IMR-90 (cell line): Measurements from ENCODE around the gene NBEA. TPM values are rescaled to one million over a fixed set of nuclear protein-coding genes. Genes with fewer than 3 reads are reported as not detected.

Experiments used
- ATAC-seq: fragments of 200-7000 bp; cut with Tn5 transposase; 2 replicates; pipeline ENCODE4 v1.9.1; 2020; ENCODE audit warnings: low read depth, mild to moderate bottlenecking, moderate library complexity
- BruUV-seq: library from RNA; stranded (reverse); fragments of 400-500 nt; replicated peaks from 2 replicates; lab custom pipeline; 2021; lab: Mats Ljungman, UMichigan
- CTCF ChIA-PET: fragments of 300-600 bp; formaldehyde crosslinking; extraction: SDS; loops from one replicate; lab custom pipeline; 2021; ENCODE audit warnings: antibody characterized with exemption; lab: Yijun Ruan, JAX
- POLR2A ChIA-PET: fragments of 300-600 bp; sonication (Branson Sonifier 250); formaldehyde crosslinking; loops from one replicate; lab custom pipeline; 2022; ENCODE audit warnings: antibody characterized with exemption; ENCODE audit not compliant: unreplicated experiment; lab: Charles Lee
- DNase-seq: peaks from one replicate; pipeline ENCODE4 v3.0.0; 2013
- H2AFZ ChIP-seq: replicated peaks from 2 replicates; pipeline ENCODE3; 2013; ENCODE audit warnings: low read length, mild to moderate bottlenecking; ENCODE audit not compliant: poor library complexity
- H2AK5ac ChIP-seq: 2 replicates; pipeline ENCODE4 v1.6.1; 2013; ENCODE audit warnings: low read depth, low read length, inconsistent platforms
- H2AK9ac ChIP-seq: replicated peaks from 2 replicates; pipeline ENCODE3; 2013; ENCODE audit warnings: mild to moderate bottlenecking, low read depth, low read length, moderate library complexity; ENCODE audit not compliant: poor library complexity
- H2BK120ac ChIP-seq: 2 replicates; pipeline ENCODE4 v1.6.1; 2013; ENCODE audit warnings: low read depth, low read length, inconsistent platforms
- H2BK15ac ChIP-seq: 3 replicates; pipeline ENCODE4 v1.6.1; 2013; ENCODE audit warnings: low read depth, low read length, inconsistent platforms
- H2BK20ac ChIP-seq: 2 replicates; pipeline ENCODE4 v1.6.1; 2013; ENCODE audit warnings: low read depth, mild to moderate bottlenecking, inconsistent platforms, low read length, moderate library complexity
- H2BK5ac ChIP-seq: 2 replicates; pipeline ENCODE4 v1.6.1; 2013; ENCODE audit warnings: mild to moderate bottlenecking, low read depth, low read length, inconsistent platforms; ENCODE audit not compliant: poor library complexity, severe bottlenecking
- H3K14ac ChIP-seq: replicated peaks from 2 replicates; pipeline ENCODE4 v1.6.1; 2013; ENCODE audit warnings: low read depth, low read length, inconsistent platforms
- H3K18ac ChIP-seq: 2 replicates; pipeline ENCODE4 v1.6.1; 2013; ENCODE audit warnings: low read depth, low read length, control low read depth
- H3K23ac ChIP-seq: 2 replicates; pipeline ENCODE4 v1.6.1; 2013; ENCODE audit warnings: low read depth, low read length, inconsistent platforms
- H3K27ac ChIP-seq: 2 replicates; pipeline ENCODE4 v1.5.1; 2013; ENCODE audit warnings: mild to moderate bottlenecking, control low read depth, low read length; ENCODE audit not compliant: insufficient read depth
- H3K27me3 ChIP-seq: 2 replicates; pipeline ENCODE4 v1.6.1; 2013; ENCODE audit warnings: low read length; ENCODE audit not compliant: control insufficient read depth, insufficient read depth
- H3K36me3 ChIP-seq: 2 replicates; pipeline ENCODE4 v1.6.1; 2013; ENCODE audit warnings: low read length, mixed read lengths; ENCODE audit not compliant: control insufficient read depth, insufficient read depth
- H3K4ac ChIP-seq: 2 replicates; pipeline ENCODE4 v1.6.1; 2013; ENCODE audit warnings: low read depth, low read length, inconsistent platforms
- H3K4me1 ChIP-seq: 2 replicates; pipeline ENCODE4 v1.6.1; 2013; ENCODE audit warnings: low read length, mixed read lengths; ENCODE audit not compliant: control insufficient read depth, insufficient read depth
- H3K4me2 ChIP-seq: 2 replicates; pipeline ENCODE4 v1.6.1; 2013; ENCODE audit warnings: low read depth, mild to moderate bottlenecking, control low read depth, low read length, moderate library complexity
- H3K4me3 ChIP-seq: 2 replicates; pipeline ENCODE4 v1.5.1; 2013; ENCODE audit warnings: low read depth, mild to moderate bottlenecking, control low read depth, low read length, moderate library complexity; ENCODE audit not compliant: insufficient read depth
- H3K56ac ChIP-seq: 2 replicates; pipeline ENCODE4 v1.6.1; 2013; ENCODE audit warnings: low read length, inconsistent platforms; ENCODE audit not compliant: insufficient read depth; ENCODE audit errors: extremely low read depth
- H3K79me1 ChIP-seq, 2 experiments: 2 replicates each; pipeline ENCODE4 v1.6.1; 2013; ENCODE audit warnings: low read length in 2 of 2, inconsistent platforms in 1 of 2, low read depth in 1 of 2
- H3K9ac ChIP-seq: 2 replicates; pipeline ENCODE4 v1.6.1; 2013; ENCODE audit warnings: low read depth, low read length, control low read depth
- H3K9me1 ChIP-seq: 2 replicates; pipeline ENCODE4 v1.6.1; 2013; ENCODE audit warnings: low read length, inconsistent platforms; ENCODE audit not compliant: insufficient read depth
- H3K9me3 ChIP-seq: 2 replicates; pipeline ENCODE4 v1.6.1; 2013; ENCODE audit warnings: low read length; ENCODE audit not compliant: control insufficient read depth, insufficient read depth
- H4K20me1 ChIP-seq: 2 replicates; pipeline ENCODE4 v1.6.1; 2013; ENCODE audit warnings: low read length, inconsistent platforms; ENCODE audit not compliant: insufficient read depth
- H4K5ac ChIP-seq: 2 replicates; pipeline ENCODE4 v1.6.1; 2013; ENCODE audit warnings: mild to moderate bottlenecking, low read depth, low read length, control low read depth
- H4K8ac ChIP-seq, 2 experiments: 2 replicates each; pipeline ENCODE4 v1.6.1; 2013; ENCODE audit warnings: low read depth in 2 of 2, low read length in 2 of 2, control low read depth in 1 of 2, inconsistent platforms in 1 of 2
- H4K91ac ChIP-seq: 2 replicates; pipeline ENCODE4 v1.6.1; 2013; ENCODE audit warnings: low read depth, low read length, inconsistent platforms; ENCODE audit not compliant: insufficient read depth
- MAZ ChIP-seq: IDR thresholded peaks from 2 replicates; pipeline ENCODE4 v1.6.1; 2012; ENCODE audit warnings: low read depth, mild to moderate bottlenecking, low read length, improper control_type of control experiment, moderate library complexity, borderline replicate concordance
- MXI1 ChIP-seq: IDR thresholded peaks from 2 replicates; pipeline ENCODE4 v1.6.1; 2012; ENCODE audit warnings: low read depth, mild to moderate bottlenecking, low read length, moderate library complexity, borderline replicate concordance
- WGBS, 2 experiments: methylation state at CpG; one replicate each; pipeline versions ENCODE4 v1.1.5 to v1.1.7; 2013; ENCODE audit warnings: missing lambda C conversion rate in 2 of 2; ENCODE audit not compliant: insufficient read length in 1 of 2; ENCODE audit errors: extremely low coverage in 2 of 2; 5-methylcytosine and 5-hydroxymethylcytosine counted together
- dilution Hi-C: fragments of 300-500 bp; cut with HindIII; formaldehyde crosslinking; loops from one replicate; pipeline ENCODE4 v1.14.3; 2018; ENCODE audit warnings: low sequenced_read_pairs; ENCODE audit not compliant: unreplicated experiment
- in situ Hi-C: fragments of 300-500 bp; cut with MboI; formaldehyde crosslinking; loops from 3 replicates; pipeline ENCODE4 v1.14.3; 2019; ENCODE audit warnings: low sequenced_read_pairs, inconsistent platforms, mixed read lengths
- intact Hi-C: fragments of 100-400 bp; cut with micrococcal nuclease; formaldehyde crosslinking; loops from 2 replicates; pipeline ENCODE4 v1.10.0; 2022
- polyA plus RNA-seq, 3 experiments: library from polyadenylated mRNA; depleted of rRNA; stranded (reverse); fragments of >200 nt; gene quantifications; 2 replicates each; pipeline ENCODE4 v1.2.3, GENCODE V29; 2012; ENCODE audit warnings: low replicate concordance in 1 of 3
- total RNA-seq: library from RNA; depleted of rRNA; stranded (reverse); fragments of >200 nt; gene quantifications from 2 replicates; pipeline ENCODE4 v1.2.3, GENCODE V29; 2012

NBEA gene
- total and polyA plus RNA-seq, 2 of the 4 experiments (the other 2 are of a cell fraction), result 0.82 to 2.2 TPM

DNA sequence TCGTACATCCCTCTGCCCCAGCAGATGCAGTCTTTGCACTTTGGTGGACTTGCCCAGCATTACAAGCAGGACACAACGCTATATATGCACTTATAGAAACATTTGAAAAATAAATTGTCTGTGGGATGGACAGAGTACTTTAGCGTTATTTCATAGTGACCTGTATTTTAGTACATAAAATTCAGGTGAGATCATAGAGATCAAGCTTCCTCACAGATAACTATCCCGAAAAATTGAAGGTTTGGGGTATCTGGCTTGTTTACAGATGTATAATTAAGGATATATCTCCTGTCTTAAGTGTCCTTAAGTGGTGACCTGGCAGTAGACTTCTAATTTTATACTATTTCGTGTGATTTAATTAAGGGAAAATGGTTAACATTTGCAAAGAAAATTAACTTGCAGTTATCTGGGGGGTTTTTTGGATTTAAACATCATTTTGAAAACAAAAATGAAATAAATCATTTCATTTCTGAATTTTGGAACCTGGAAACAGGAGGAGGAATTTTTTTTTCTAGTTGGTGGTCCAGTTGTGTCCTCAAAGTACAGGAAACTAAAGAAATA lies 535.4 kb downstream of the NBEA start:
- no peak overlapping the region for H4K91ac ChIP-seq
- H3K9me3 ChIP-seq, result no peaks in the 10 kb centered on the region
- BruUV-seq, result no TSS peak
- no peaks in the 10 kb centered on the region for H3K36me3 ChIP-seq
- TF ChIP-seq MXI1 (no peak), MAZ (no peak)
- intact Hi-C loops, result loop anchor here (5.0 to 10.0 kb wide), 3 partner anchors 247 to 477 kb away; no protein-coding TSS in a partner anchor
- no peak overlapping the region for H3K9ac ChIP-seq
- no peak overlapping the region for H2BK5ac ChIP-seq
- in situ Hi-C loops, result no loop called here
- no peak overlapping the region for H3K4me3 ChIP-seq
- POLR2A ChIA-PET, result no interaction called here
- no peak overlapping the region for H2AFZ ChIP-seq
- H3K18ac ChIP-seq, result no peak overlapping the region
- H3K27ac ChIP-seq, result no peak overlapping the region
- H4K20me1 ChIP-seq, result no peaks in the 10 kb centered on the region
- DNase-seq (no peak), ATAC-seq (no peak)
- no peak overlapping the region for H3K23ac ChIP-seq
- H2BK15ac ChIP-seq, result no peak overlapping the region
- H3K4me2 ChIP-seq, result no peak overlapping the region
- dilution Hi-C loops, result no loop called here
- H3K79me1 ChIP-seq, result no peaks in the 10 kb centered on the region
- H3K14ac ChIP-seq, result no peak overlapping the region
- H3K4ac ChIP-seq, result no peak overlapping the region
- H2AK5ac ChIP-seq, result no peak overlapping the region
- no peaks in the 10 kb centered on the region for H3K9me1 ChIP-seq
- CTCF ChIA-PET, result interaction anchor here (0.6 kb wide), 1 partner anchor 452 kb away, joined by 5 read pairs; no protein-coding TSS in a partner anchor
- no peak overlapping the region for H4K8ac ChIP-seq
- no peak overlapping the region for H2BK20ac ChIP-seq
- no peak overlapping the region for H3K56ac ChIP-seq
- no peak overlapping the region for H2AK9ac ChIP-seq
- no peak overlapping the region for H4K5ac ChIP-seq
- WGBS, 2 experiments, result no CpG with 5 or more reads among the region's 5 CpGs
- peaks cover 42% of the 10 kb centered on the region for H3K27me3 ChIP-seq
- H3K4me1 ChIP-seq, result no peaks in the 10 kb centered on the region
- no peak overlapping the region for H2BK120ac ChIP-seq
